Measurements from ENCODE around the gene JMJD1C.

GRCh38 chr10:63436225-63436624, 29.6 kb downstream of the JMJD1C start:
- TF ChIP-seq POLR2A (IDR thresholded peaks at IDR 0.05), result no peak
- no peak for TF ChIP-seq CTCF (IDR thresholded peaks at IDR 0.05)
- no peak for TF ChIP-seq POLR2AphosphoS5 (IDR thresholded peaks at IDR 0.05; ENCODE audit: insufficient read depth in 1 of 2, low read depth in 1 of 2)
